Fibroblast of lung (primary cell): ENCODE measurements around the gene CARD8. TPM values are rescaled to one million over a fixed set of nuclear protein-coding genes. Genes with fewer than 3 reads are reported as not detected.
"Not testable (repeated sequence)": the region's sequence is repeated elsewhere in the genome, so short reads cannot be mapped to it uniquely, and the experiment has no call there.

Source experiments
- DNase-seq, 2 donors: peaks; one replicate each; pipeline versions ENCODE4 v3.0.0 to v3.0.0-alpha.2; 2010; ENCODE audit warnings: low read depth in 2 of 2
- H2AFZ ChIP-seq: 2 replicates; pipeline ENCODE4 v1.5.1; 2012; ENCODE audit warnings: low read length, control low read depth, inconsistent platforms
- H3K27ac ChIP-seq: 2 replicates; pipeline ENCODE4 v1.5.1; 2011; ENCODE audit warnings: low read length, control low read depth; ENCODE audit not compliant: insufficient read depth
- H3K27me3 ChIP-seq: 2 replicates; pipeline ENCODE4 v1.5.1; 2011; ENCODE audit warnings: mild to moderate bottlenecking, low read length; ENCODE audit not compliant: control insufficient read depth, insufficient read depth
- H3K36me3 ChIP-seq: 2 replicates; pipeline ENCODE4 v1.5.1; 2011; ENCODE audit warnings: low read length; ENCODE audit not compliant: control insufficient read depth, insufficient read depth
- H3K4me1 ChIP-seq: 2 replicates; pipeline ENCODE4 v1.5.1; 2011; ENCODE audit warnings: low read length; ENCODE audit not compliant: control insufficient read depth, insufficient read depth; ENCODE audit errors: extremely low read depth
- H3K4me2 ChIP-seq: 2 replicates; pipeline ENCODE4 v1.5.1; 2011; ENCODE audit warnings: low read length, control low read depth; ENCODE audit not compliant: insufficient read depth; ENCODE audit errors: extremely low read depth
- H3K4me3 ChIP-seq, 4 experiments: fragments of 200-600 bp in 1 of 4; sonication (generic) in 1 of 4; replicated peaks in 1 of 4; 2 replicates each; pipeline ENCODE4 v1.5.1; 2011 to 2016; ENCODE audit warnings: low read length in 4 of 4, low read depth in 3 of 4, mild to moderate bottlenecking in 3 of 4, control low read depth in 2 of 4, inconsistent platforms in 1 of 4, mixed read lengths in 1 of 4; ENCODE audit not compliant: insufficient read depth in 1 of 4; ENCODE audit errors: control extremely low read depth in 1 of 4
- H3K79me2 ChIP-seq: 2 replicates; pipeline ENCODE4 v1.5.1; 2012; ENCODE audit warnings: mild to moderate bottlenecking, low read length, inconsistent platforms; ENCODE audit not compliant: control insufficient read depth, insufficient read depth
- H3K9ac ChIP-seq: 2 replicates; pipeline ENCODE4 v1.5.1; 2011; ENCODE audit warnings: mild to moderate bottlenecking, low read length, control low read depth; ENCODE audit not compliant: insufficient read depth
- H3K9me3 ChIP-seq: 2 replicates; pipeline ENCODE4 v1.5.1; 2012; ENCODE audit warnings: low read depth, low read length; ENCODE audit not compliant: control insufficient read depth, insufficient read depth
- H4K20me1 ChIP-seq: 2 replicates; pipeline ENCODE4 v1.5.1; 2011; ENCODE audit warnings: low read length; ENCODE audit not compliant: control insufficient read depth, insufficient read depth; ENCODE audit errors: extremely low read depth
- CTCF ChIP-seq, 2 donors: IDR thresholded peaks in 1 of 2; conservative IDR thresholded peaks in 1 of 2; 1 replicate in 1 of 2; 2 replicates in 1 of 2; pipeline ENCODE4 v1.5.1; 2011 to 2012; ENCODE audit warnings: low read length in 2 of 2, control low read depth in 1 of 2, inconsistent platforms in 1 of 2, low read depth in 1 of 2, mild to moderate bottlenecking in 1 of 2
- EZH2 ChIP-seq: IDR thresholded peaks from 2 replicates; pipeline ENCODE4 v1.5.1; 2012; ENCODE audit warnings: low read length, control low read depth, mild to moderate bottlenecking; ENCODE audit errors: missing control alignments
- polyA plus RNA-seq, 2 donors: library from polyadenylated mRNA; depleted of rRNA in 1 of 2; stranded (reverse) in 1 of 2; unstranded in 1 of 2; fragments of >200 nt; gene quantifications; 2 replicates each; pipeline ENCODE4 v1.2.1, GENCODE V29; 2011 to 2012; ENCODE audit warnings: missing spikeins in 1 of 2
- total RNA-seq: library from RNA; depleted of rRNA; stranded (reverse); fragments of >200 nt; gene quantifications from 2 replicates; pipeline ENCODE4 v1.2.1, GENCODE V29; 2014

CARD8 gene
- total and polyA plus RNA-seq, 2 donors (not counting 1 experiment from before 2014, with no cell fraction given): 16.4 to 24.1 TPM

DNA sequence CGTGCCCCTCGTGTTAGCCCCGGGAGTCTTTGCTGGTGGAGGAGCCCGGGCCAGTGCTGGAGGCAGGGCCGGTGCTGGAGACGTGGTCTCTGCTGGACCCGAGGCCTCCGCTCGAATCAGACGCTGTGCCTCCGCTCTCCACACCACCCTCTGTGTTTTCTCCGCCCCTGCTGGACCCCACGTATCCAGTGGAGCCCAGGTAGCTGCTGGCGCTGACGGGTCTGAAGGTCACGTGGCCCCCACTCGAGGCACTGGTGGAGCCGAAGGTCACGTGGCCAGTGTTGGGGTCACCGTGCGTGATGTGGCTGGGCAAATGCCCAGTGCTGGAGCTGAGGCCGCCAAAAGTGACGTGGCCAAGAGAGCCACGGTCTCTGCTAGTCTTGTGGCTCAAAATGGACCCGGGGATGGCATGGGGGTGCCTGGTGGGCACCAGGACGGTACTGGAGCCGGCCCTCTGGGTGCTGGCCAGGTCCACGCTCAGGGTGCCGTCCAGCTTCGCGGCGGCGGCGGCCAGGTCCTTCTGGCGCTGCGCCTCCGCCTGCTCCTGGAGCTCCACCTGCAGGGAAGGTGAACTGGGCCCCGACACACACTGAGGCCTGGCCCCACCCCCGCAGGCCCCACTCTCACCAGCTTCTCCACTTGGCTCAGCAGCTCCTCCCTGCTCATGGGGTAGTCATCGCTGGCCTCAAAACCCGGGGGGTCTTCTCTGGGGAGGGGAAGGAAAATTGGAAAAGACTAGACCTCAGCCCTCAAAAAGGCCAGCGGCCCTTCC, 41.4 kb upstream of the CARD8 start:
- no peak overlapping the region for H3K4me2 ChIP-seq
- no peak overlapping the region for H3K4me3 ChIP-seq
- H2AFZ ChIP-seq: no peak overlapping the region
- DNase-seq: no peak
- TF ChIP-seq EZH2 (no peak), CTCF (conservative IDR thresholded peaks at IDR 0.05 in 1 of 2, IDR thresholded peaks at IDR 0.05 in 1 of 2; ENCODE audit: low read depth in 1 of 2, low read length in 2 of 2) (no peak)
- H3K27ac ChIP-seq: no peak overlapping the region
- H3K36me3 ChIP-seq: no peaks in the 10 kb centered on the region
- H3K79me2 ChIP-seq: no peaks in the 10 kb centered on the region
- no peaks in the 10 kb centered on the region for H3K9me3 ChIP-seq
- peak overlapping the region; percentile 7 for H3K9ac ChIP-seq
- no peaks in the 10 kb centered on the region for H3K27me3 ChIP-seq
- H4K20me1 ChIP-seq: no peaks in the 10 kb centered on the region
- H3K4me1 ChIP-seq: no peaks in the 10 kb centered on the region

DNA sequence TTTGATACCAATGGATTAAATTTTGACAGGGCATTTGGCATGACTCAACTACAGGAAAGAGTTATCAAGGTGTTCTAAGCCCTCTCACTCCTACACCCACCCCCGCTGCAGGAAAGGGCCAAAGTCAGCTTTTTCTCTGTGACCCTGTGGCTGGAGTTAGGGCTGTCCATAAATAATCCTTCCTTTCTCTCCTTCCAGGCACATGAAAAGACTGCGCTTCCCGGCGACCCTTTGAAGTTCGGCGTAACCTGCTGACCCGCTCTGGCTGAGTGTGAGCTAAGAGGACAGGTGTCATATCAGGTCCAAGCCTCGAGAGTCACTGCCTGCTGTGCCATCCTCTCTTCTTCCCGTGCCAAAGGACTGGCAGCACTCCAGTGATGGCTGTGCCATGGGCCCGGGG, 39.7 kb upstream of the CARD8 start:
- TF ChIP-seq EZH2 (no peak), CTCF (conservative IDR thresholded peaks at IDR 0.05 in 1 of 2, IDR thresholded peaks at IDR 0.05 in 1 of 2; ENCODE audit: low read depth in 1 of 2, low read length in 2 of 2) (no peak)
- H3K9ac ChIP-seq: no peak overlapping the region
- H3K4me2 ChIP-seq: no peak overlapping the region
- peaks cover 3% of the 10 kb centered on the region for H3K4me1 ChIP-seq
- no peaks in the 10 kb centered on the region for H4K20me1 ChIP-seq
- H3K79me2 ChIP-seq: no peaks in the 10 kb centered on the region
- no peaks in the 10 kb centered on the region for H3K36me3 ChIP-seq
- no peaks in the 10 kb centered on the region for H3K27me3 ChIP-seq
- no peak overlapping the region for H3K27ac ChIP-seq
- no peak for DNase-seq
- no peak overlapping the region for H3K4me3 ChIP-seq
- no peak overlapping the region for H2AFZ ChIP-seq
- H3K9me3 ChIP-seq: no peaks in the 10 kb centered on the region

- H3K36me3 ChIP-seq: no peaks in the 10 kb centered on the region
- peak; percentile 47 to 91 for DNase-seq
- H3K27me3 ChIP-seq: no peaks in the 10 kb centered on the region
- no peak overlapping the region for H3K4me2 ChIP-seq
- TF ChIP-seq CTCF (conservative IDR thresholded peaks at IDR 0.05 in 1 of 2, IDR thresholded peaks at IDR 0.05 in 1 of 2; ENCODE audit: low read depth in 1 of 2, low read length in 2 of 2) (no peak), EZH2 (no peak)
- H3K4me1 ChIP-seq: peaks cover 3% of the 10 kb centered on the region
- no peaks in the 10 kb centered on the region for H4K20me1 ChIP-seq
- no peak overlapping the region for H3K4me3 ChIP-seq
- no peaks in the 10 kb centered on the region for H3K79me2 ChIP-seq
- no peak overlapping the region for H3K27ac ChIP-seq
- no peak overlapping the region for H2AFZ ChIP-seq
- H3K9me3 ChIP-seq: no peaks in the 10 kb centered on the region
- H3K9ac ChIP-seq: no peak overlapping the region
These were observed 37.1 kb upstream of the CARD8 start for GRCh38 chr19:48292798-48293197.

DNA sequence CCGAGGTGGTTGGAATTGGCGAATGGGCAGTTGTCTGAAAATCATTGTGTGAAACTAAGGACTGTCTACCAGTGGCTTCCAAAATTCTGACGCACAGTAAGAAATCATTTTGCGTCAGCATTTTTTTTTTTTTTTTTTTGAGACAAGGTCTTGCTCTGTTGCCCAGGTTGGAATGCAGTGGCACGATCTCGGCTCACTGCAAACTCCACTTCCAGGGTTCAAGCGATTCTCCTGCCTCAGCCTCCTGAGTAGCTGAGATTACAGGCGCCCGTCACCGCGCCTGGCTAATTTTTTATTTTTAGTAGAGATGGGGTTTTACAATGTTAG, 35.7 kb upstream of the CARD8 start:
- H3K9ac ChIP-seq, H3K79me2 ChIP-seq, H3K36me3 ChIP-seq, H2AFZ ChIP-seq, H3K4me3 ChIP-seq, H3K4me2 ChIP-seq, H3K27me3 ChIP-seq, H3K27ac ChIP-seq, H3K9me3 ChIP-seq, H4K20me1 ChIP-seq, H3K4me1 ChIP-seq, DNase-seq: not testable (repeated sequence)
